ENCODE results near the gene TMEM140.
A peak's percentile ranks its signal among the peaks of the same experiment; 100 is the strongest.

TMEM140 gene

DNA sequence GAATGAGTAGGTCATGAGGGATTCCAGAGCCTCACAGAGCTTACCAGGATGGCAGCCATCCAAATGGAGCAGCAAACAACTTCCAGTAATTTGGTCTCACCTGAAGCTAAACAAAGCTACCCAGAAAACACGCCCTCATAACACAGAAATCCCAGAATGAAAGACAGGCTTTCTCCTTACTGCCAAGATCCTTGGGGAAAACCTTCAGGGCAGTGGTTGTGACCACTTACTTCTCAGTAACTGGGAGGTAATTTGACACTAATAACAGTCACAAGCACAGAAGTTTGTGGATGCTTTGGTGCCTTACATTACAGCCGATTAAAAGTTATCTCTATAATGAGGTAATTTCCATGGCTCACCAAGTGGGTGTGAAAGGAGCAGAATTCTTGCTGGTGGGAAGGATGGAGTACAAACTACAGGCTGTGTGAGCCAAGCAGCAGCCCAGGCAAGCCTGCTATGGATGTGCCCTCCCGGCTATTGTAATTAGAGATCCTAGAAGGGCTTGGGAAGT lies 53.0 kb downstream of the TMEM140 start:
- TF ChIP-seq, protein P1, sequence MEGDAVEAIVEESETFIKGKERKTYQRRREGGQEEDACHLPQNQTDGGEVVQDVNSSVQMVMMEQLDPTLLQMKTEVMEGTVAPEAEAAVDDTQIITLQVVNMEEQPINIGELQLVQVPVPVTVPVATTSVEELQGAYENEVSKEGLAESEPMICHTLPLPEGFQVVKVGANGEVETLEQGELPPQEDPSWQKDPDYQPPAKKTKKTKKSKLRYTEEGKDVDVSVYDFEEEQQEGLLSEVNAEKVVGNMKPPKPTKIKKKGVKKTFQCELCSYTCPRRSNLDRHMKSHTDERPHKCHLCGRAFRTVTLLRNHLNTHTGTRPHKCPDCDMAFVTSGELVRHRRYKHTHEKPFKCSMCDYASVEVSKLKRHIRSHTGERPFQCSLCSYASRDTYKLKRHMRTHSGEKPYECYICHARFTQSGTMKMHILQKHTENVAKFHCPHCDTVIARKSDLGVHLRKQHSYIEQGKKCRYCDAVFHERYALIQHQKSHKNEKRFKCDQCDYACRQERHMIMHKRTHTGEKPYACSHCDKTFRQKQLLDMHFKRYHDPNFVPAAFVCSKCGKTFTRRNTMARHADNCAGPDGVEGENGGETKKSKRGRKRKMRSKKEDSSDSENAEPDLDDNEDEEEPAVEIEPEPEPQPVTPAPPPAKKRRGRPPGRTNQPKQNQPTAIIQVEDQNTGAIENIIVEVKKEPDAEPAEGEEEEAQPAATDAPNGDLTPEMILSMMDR (conservative IDR thresholded peaks at IDR 0.05; ENCODE audit: low read depth, low read length) = no peak
- no peak for DNase-seq (ENCODE audit: low read depth)
- H3K4me3 ChIP-seq (ENCODE audit: low read depth, low read length) = no peak overlapping the region

DNA sequence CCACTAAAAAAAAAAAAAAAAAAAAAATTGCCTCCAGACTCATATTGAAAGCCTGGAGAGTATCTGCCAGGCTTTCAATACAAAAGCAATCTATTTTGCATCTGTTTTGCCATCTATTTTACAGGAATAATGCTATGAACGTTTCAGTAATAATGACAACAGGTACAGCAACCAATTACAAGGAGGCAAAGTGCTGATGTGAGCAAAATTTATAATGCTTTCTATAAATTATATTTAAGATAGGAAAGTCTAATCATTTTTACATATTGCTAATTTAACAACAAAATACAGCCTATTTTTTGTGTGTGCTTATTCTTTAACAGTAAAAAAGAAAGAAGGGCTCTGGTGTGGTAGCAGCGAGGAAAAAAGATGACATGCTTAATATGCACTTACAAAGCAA lies 53.5 kb downstream of the TMEM140 start:
- H3K4me3 ChIP-seq (ENCODE audit: low read depth, low read length) = no peak overlapping the region
- TF ChIP-seq, protein P1 (conservative IDR thresholded peaks at IDR 0.05; ENCODE audit: low read depth, low read length) = no peak
- no peak for DNase-seq (ENCODE audit: low read depth)

DNA sequence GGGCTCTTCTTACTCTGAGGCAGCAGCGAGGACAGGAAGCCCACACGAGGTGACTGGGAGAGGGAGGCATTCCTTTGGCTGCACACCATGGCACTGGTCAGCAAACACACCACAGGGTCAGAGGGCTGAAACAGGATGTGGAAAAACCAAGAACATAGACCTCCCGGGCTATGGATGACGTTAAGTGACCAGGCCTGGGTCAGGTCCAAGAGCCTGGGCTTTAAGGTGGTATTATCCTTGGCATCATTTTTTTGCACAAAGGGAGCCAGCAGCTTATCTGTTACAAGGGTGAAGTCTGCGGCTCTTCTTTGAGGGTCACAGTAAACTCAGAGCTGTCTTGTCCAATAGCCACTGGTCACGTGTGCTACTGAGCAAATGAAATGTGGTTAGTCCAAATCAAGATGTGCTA lies 56.5 kb downstream of the TMEM140 start:
- no peak overlapping the region for H3K4me3 ChIP-seq (ENCODE audit: low read depth, low read length)
- TF ChIP-seq, protein P1 (conservative IDR thresholded peaks at IDR 0.05; ENCODE audit: low read depth, low read length) = no peak

DNA sequence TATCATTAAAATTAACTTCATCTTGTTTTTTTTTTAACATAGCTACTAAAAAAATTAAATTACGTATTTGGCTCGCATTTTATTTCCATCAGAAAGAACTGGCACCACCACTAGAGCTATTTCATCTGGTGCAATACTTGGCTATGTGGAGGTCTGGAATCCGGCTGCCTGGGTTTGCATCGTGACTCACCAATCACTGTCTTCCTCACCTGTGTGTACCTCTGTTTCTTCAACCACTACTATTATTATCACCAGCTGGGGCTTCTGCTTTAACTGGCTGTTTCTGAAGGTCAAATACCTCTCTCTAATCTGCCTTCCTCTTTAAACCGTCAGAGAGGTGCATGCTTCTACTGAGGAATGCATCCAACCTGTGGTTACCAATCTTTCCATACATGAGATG lies 57.0 kb downstream of the TMEM140 start:
- no peak for DNase-seq (ENCODE audit: low read depth)
- TF ChIP-seq, protein P1 (conservative IDR thresholded peaks at IDR 0.05; ENCODE audit: low read depth, low read length) = no peak
- no peak overlapping the region for H3K4me3 ChIP-seq (ENCODE audit: low read depth, low read length)

More for the DNA sequence above, 56.5 kb downstream of the TMEM140 start:
- DNase-seq (ENCODE audit: low read depth) = peak; percentile 84

DNA sequence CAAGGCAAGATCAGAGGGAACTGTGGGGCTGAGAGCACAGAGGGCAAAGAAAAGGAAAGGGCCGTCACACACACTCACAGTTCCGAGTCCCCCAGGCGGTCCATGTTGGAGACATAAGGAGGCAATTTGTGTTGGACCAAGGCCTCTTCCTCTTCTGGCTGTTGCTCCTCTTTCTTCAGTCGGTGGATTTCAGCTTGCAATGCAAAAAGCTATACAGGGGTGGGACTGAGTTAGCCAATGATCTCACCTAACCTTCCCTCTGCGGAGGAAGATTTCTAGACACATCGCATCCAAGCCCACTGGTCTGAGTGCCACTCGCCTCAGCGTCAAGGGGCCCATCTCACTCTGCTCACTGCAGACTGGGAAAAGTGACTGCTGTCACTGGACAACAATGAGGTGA lies 58.0 kb downstream of the TMEM140 start:
- TF ChIP-seq, protein P1 (conservative IDR thresholded peaks at IDR 0.05; ENCODE audit: low read depth, low read length) = no peak
- no peak for DNase-seq (ENCODE audit: low read depth)
- H3K4me3 ChIP-seq (ENCODE audit: low read depth, low read length) = no peak overlapping the region

DNA sequence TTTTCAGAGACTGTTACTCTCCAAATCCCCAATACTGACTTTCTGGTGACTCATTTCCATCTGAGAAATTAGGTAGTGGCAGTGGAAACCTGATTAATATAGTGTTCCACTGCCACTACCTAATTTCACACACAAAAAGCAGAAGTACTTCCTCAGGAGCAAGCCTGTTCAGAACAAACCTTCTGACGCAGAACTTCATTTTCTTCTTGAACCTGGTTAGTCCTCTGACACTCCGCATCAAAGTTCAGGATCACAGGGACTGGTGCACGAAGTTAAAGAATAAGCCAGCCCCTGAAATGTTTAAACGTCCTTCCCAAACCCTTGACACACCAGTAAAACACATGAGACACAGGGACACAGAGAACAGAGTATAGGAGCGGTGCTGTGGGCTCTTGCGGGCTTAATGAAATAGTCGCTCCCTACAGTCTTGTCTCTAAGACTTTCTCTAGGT lies 59.1 kb downstream of the TMEM140 start:
- no peak for DNase-seq (ENCODE audit: low read depth)
- no peak overlapping the region for H3K4me3 ChIP-seq (ENCODE audit: low read depth, low read length)
- TF ChIP-seq, protein P1 (conservative IDR thresholded peaks at IDR 0.05; ENCODE audit: low read depth, low read length) = no peak

DNA sequence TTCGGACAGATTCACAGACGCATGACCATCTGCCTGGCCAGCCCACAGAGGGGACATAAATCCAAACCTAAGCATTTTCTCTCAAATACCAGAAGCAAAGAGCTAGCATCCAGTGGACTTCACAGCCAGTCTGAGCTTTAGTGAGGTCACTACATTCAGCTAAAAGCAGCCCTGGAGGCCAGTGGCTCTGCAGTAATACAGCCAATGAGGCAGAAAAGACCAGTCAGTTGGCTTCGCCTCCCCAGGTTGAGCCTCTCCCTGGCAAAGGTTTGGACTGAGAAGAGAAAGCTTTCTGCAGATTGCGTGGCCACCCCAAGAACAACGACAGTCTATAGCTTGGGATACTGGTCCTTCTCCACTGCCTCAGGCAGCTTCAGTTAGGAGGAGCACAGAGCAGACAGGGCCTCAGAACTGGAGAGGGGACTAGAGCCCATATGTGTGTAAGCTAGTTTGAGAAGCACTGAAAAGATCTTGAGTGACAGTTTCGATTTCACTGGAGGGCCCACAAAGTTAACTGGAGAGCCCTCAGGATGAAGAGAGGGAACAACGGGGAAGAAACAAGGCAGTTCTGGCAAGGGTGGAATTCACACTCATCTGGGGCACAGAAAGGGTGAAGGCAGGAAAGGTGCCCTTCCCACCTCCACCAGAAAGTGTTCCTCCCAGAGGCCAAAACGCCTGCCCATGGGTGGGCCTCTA lies 59.7 kb downstream of the TMEM140 start:
- H3K4me3 ChIP-seq (ENCODE audit: low read depth, low read length) = no peak overlapping the region
- DNase-seq (ENCODE audit: low read depth) = no peak
- TF ChIP-seq, protein P1 (conservative IDR thresholded peaks at IDR 0.05; ENCODE audit: low read depth, low read length) = no peak

Measured in choroid plexus epithelial cell (primary cell).